Midbrain (tissue), 1 donor: ENCODE data around the gene ZNF410.
A peak's percentile ranks its signal among the peaks of the same experiment; 100 is the strongest.

Source experiments
- DNase-seq: peaks from one replicate; lab custom pipeline; 2025; lab: John Stamatoyannopoulos, UW

ZNF410 gene

DNA sequence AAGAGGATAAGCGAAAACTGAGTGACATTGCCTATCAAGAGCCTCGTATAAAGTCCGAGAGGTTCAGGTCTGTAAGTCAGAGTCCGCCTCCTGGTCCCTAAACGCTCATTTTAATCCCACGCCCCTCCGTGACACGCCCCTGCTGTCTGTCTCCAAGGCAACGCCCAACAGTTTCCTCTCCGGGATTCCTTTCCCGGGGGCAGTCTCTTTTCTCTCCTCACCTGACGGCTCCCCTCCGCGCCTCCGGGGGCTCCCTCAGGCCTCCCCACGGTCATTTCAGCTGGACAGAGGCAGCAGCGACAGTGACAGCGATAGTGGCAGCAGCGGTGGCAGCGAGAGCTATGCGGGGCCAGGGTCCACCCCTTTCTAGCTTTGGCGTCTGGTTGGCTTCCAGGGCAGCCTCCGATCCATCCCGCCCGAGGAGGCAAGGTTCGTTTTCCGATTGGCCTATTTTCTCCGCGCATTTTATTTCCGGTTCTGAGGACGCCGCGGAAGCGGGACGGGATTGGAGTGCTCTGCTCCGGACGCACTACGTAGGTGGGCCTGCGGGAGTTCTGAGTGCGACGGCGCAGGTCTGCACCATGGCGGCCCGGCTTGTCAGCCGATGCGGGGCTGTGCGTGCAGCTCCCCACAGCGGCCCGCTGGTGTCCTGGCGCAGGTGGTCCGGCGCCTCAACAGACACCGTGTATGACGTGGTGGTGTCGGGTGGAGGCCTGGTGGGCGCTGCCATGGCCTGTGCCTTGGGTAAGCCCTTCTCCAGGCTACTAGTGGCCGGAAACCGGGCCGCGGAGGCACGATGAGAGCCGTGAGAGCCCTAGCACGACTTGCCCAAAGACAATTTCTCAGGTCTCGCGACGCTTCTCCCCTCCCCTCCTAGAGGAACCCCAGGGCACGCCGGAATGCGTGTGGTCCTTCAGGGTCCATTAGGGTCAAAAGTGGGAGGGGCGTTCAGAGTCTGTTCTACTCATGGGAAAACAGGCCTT is 63.4 kb downstream of the ZNF410 start, which contains the start of the genes COQ6 and FAM161B:
COQ6 (plus strand) TSS at position 551 of the 983 bp plus-strand sequence; CDS start at position 582, 31 bp downstream.
FAM161B (minus strand) TSS at position 343 of the 983 bp plus-strand sequence; CDS start at position 275, 68 bp downstream.
- DNase-seq, result peak; percentile 98

DNA sequence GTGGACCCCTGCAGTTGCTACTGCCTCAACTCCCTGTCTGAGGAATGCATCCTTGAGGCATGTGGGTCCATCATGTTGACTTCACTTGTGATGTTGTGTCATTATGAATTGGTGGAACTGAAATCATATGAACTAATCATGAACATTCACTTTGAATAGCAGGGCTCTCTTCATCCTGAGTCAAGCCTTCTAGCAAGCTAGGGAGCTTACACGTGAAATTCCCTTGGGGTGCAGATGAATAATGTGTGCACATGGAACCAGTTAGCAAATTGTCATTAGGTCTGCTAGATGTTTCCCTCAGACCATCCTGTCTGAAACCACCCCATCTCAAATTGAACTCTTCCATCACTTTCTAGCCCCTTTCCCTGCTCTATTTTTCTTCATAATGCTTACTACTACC is 67.1 kb downstream of the ZNF410 start:
- DNase-seq, result no peak

DNA sequence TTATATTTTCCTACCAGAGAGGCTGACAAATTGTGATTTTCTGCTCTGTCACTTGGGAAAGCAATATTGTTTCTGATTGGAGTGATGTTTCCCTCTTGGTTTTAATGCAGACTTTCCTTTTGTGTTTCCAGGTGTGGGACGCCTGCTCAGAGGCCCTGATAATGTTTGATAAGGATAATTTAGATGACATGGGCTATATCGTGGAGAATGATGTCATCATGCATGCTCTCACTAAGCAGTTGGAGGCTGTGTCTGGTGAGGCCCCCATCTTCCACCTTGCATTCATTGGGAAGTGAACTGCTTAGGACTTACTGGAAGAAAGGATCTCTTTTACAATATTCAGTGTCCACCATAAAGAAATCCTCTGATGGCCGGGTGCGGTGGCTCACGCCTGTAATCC is 69.0 kb downstream of the ZNF410 start:
- DNase-seq, result no peak

DNA sequence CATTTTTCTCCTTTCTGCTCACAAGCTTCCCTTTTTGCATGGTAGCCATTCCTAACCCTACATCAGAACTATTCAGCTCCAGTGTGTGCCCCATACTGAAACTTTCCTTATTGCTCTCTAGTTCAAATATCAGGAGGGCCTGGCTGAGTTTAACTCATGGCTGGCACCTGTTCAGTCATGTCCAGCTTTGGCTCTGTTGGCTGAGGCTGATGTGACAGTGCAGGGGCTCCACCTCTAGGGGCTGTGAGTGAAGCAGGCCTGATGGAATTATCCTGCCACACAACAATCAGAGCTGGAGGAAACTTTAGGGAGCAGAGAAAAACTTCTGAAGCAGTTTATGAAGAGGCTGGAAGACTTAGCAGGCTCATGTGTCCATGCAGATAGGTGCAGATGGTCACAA is 71.9 kb downstream of the ZNF410 start:
- no peak for DNase-seq

DNA sequence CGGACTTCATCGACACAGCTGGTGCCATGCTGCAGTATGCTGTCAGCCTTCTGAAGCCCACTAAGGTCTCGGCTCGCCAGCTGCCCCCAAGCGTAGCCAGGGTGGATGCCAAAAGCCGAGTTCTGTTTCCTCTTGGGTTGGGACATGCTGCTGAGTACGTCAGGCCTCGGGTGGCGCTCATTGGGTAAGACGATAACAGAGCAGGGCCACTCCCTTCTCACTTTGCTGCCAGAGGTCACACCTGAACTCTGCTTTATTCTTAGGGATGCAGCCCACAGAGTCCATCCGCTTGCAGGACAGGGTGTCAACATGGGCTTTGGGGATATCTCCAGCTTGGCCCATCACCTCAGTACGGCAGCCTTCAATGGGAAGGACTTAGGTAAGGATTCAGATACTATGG is 74.5 kb downstream of the ZNF410 start:
- DNase-seq, result no peak

DNA sequence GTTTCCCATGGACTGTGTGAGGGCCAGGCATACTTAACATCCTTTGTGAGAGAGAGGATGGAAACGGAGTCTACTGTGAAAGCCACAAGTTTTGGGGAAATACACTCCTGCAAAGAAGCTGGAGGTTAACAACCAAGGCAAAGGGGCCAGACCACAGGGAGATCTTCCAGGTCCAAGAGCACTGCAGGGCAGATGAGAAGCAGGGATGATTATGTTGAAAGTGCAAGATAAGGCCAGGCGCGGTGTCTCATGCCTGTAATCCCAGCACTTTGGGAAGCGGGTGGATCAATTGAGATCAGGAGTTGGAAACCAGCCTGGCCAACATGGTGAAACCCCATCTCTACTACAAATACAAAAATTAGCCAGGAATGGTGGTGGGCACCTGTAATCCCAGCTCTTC is 78.6 kb downstream of the ZNF410 start:
- DNase-seq, result no peak

DNA sequence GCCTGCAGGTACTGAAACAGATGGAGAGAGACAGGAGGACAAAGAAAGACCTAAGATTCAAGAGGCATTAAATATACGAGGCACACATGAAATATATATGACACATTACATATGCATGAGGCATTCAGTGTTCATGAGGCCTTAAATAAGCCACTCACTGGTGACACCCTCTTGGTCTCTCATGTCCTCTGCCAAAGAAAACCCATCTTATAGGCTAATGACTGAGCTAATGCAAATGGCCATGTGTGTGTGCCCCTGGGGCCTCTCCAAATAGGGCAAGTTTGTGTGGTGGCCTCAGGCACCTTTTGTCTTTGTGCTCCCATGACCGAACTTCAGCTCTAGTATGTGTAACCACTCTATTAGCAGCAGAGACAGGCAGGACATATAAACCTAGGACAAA is 82.2 kb downstream of the ZNF410 start:
- DNase-seq, result no peak

DNA sequence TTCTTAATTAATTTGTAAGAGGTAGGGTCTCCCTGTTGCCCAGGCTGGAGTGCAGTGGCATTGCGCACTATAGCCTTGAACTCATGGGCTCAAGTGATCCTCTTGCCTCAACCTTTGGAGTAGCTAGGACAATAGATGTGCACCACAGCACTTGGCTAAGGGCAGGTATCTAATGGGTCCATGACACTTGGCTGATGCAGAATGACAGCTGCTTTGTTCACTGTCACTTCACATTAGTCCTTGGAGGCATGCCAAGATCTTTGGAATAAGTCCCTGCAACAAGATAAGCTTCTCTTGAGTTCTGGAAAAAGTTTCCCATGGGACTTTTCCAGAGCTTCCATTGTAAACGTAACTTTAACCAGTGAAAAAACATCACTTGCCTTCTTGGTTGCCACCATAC is 86.8 kb downstream of the ZNF410 start:
- DNase-seq, result no peak

DNA sequence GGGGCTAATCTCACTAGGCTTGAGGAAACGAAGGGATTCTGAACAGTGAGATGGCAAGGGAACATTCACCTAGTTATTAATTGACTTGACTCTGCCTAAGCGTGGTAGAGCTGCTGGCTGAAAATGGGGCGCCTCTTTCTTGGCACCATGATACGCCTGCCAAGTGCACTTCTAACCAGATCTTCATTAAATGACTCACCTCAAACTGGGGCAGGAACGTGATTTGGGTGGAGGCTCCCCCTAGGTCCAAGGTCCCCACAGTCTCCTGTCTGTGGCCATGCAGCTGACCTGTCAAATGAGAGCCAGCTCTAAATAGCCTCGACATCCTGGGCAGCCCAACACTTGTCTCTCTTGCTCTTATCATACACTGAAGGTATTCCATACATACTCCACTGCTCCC is 89.5 kb downstream of the ZNF410 start:
- DNase-seq, result no peak

DNA sequence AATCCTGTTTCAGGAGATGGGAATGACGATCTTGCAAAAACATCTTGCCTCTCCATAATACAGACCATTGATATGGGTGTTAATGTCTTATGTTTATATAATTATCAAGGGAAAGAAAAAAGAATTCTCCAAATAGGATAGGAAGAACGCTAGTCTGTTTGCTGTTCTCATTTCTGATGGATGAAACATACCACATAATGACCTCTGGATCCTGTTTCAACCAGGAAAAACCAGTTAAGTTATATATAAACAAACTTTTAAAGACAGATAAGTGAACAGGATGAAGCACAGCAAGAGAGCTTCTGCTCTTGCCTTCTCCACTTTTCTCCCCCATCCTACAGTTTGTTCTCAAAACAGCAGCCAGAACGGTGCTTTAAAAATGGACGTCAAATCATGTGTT is 91.2 kb downstream of the ZNF410 start:
- no peak for DNase-seq
